Neural cell (in vitro differentiated cells): ENCODE measurements around the gene SMIM1.

ENCODE experiments used
- CTCF ChIP-seq: fragments of 450-650 bp; IDR thresholded peaks from 2 replicates; pipeline ENCODE4 v1.5.1; 2014; ENCODE audit warnings: antibody characterized with exemption, mild to moderate bottlenecking, moderate library complexity; ENCODE audit not compliant: poor library complexity, severe bottlenecking
- EZH2 ChIP-seq: fragments of 200-600, 300-800 bp; shearing (Covaris generic), sonication (generic); IDR thresholded peaks from 2 replicates; pipeline ENCODE4 v1.6.1; 2014; ENCODE audit warnings: antibody characterized with exemption, low read length, borderline replicate concordance, mild to moderate bottlenecking; ENCODE audit not compliant: insufficient read depth, poor library complexity, severe bottlenecking
- POLR2AphosphoS5 ChIP-seq: IDR thresholded peaks from 2 replicates; pipeline ENCODE4 v1.6.1; 2012

GRCh38 chr1:3825356-3825755 is 52.8 kb downstream of the SMIM1 start:
- TF ChIP-seq POLR2AphosphoS5, result no peak
- no peak for TF ChIP-seq CTCF
- TF ChIP-seq EZH2, result no peak
